Measurements from ENCODE around the gene RAPGEF5.

DNA sequence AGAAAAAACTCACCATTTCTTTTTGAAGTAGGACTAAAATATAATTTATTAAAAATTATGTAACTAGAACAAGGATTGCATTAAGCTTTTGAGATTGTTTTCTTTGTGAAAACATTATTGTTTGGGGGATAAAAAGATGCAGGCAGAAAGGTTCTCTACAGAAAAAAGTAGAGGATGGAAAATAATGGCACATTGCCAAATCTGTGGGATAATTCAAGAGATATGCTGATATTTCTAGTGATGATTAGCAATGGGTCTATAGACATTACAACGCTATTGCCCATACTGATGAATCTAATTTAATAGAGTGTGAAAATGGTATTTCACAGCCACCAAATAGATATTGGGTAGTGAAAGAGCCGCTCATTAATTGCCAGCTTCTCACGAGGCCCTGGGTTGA is 204.3 kb downstream of the RAPGEF5 start:
- TF ChIP-seq, protein P1, sequence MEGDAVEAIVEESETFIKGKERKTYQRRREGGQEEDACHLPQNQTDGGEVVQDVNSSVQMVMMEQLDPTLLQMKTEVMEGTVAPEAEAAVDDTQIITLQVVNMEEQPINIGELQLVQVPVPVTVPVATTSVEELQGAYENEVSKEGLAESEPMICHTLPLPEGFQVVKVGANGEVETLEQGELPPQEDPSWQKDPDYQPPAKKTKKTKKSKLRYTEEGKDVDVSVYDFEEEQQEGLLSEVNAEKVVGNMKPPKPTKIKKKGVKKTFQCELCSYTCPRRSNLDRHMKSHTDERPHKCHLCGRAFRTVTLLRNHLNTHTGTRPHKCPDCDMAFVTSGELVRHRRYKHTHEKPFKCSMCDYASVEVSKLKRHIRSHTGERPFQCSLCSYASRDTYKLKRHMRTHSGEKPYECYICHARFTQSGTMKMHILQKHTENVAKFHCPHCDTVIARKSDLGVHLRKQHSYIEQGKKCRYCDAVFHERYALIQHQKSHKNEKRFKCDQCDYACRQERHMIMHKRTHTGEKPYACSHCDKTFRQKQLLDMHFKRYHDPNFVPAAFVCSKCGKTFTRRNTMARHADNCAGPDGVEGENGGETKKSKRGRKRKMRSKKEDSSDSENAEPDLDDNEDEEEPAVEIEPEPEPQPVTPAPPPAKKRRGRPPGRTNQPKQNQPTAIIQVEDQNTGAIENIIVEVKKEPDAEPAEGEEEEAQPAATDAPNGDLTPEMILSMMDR (IDR thresholded peaks at IDR 0.05) = no peak
- TF ChIP-seq POLR2AphosphoS5 (IDR thresholded peaks at IDR 0.05) = no peak
- no peak for TF ChIP-seq POLR2A (IDR thresholded peaks at IDR 0.05)
